ENCODE results near the gene CRYAB. TPM values are rescaled to one million over a fixed set of nuclear protein-coding genes. Genes with fewer than 3 reads are reported as not detected.

CRYAB gene
- total and polyA plus RNA-seq, 8 donors, result 26.7 to 89.2 (median 34.8) TPM

DNA sequence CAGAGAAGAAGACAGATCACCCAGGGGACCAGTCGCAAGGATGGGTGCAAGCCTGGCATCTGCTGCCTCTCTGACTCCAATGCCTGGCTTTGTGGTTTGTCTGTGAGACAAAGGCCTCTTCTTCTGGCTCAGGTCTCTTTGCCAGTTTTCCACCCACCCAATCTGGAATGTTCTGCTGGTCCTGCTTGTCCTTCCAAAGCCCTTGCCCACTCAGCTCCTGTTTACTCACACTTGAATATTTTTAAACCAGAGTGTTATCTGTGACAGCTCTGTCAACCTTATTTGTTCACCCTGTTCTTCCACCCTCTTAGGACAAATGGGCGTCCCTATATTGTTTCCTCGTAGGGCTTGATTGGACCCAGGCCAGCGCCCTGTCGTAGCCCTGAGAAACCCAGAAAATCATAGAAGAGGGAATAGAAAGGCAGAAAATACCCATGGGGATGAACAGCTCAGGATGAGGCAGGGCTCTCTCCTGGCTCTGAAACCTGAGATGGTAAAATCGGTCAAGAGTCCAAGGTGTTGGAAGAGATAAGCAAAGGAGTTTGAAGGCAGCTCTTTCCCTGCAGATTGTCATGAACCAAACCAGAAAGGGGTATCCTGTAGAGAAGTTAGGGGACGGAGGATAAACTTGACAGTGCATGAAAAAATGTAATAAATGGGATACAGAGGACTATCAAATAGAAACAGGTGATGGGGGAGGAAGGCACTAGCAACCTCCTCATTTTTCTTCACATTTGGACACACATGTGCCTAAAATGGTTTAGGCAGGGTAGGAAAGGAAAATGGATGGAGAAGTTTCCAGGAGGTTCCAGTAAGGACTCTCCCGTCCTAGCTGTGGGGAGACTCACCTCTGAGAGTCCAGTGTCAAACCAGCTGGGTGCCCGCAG, 651 bp downstream of the CRYAB start:
- TF ChIP-seq, protein P1, sequence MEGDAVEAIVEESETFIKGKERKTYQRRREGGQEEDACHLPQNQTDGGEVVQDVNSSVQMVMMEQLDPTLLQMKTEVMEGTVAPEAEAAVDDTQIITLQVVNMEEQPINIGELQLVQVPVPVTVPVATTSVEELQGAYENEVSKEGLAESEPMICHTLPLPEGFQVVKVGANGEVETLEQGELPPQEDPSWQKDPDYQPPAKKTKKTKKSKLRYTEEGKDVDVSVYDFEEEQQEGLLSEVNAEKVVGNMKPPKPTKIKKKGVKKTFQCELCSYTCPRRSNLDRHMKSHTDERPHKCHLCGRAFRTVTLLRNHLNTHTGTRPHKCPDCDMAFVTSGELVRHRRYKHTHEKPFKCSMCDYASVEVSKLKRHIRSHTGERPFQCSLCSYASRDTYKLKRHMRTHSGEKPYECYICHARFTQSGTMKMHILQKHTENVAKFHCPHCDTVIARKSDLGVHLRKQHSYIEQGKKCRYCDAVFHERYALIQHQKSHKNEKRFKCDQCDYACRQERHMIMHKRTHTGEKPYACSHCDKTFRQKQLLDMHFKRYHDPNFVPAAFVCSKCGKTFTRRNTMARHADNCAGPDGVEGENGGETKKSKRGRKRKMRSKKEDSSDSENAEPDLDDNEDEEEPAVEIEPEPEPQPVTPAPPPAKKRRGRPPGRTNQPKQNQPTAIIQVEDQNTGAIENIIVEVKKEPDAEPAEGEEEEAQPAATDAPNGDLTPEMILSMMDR (IDR thresholded peaks at IDR 0.05), result no peak
- peak overlapping the region in 1 of 2 donors; percentile 35 for H3K4me3 ChIP-seq
- peaks cover 0 to 44% of the 10 kb centered on the region in 2 donors for H3K27me3 ChIP-seq
- H3K27ac ChIP-seq, result peak overlapping the region; percentile 48 to 85
- DNase-seq, result no peak
- intact Hi-C loops (cut with DNase I), result no loop called here
- ATAC-seq, result peak; percentile 6
- no peaks in the 10 kb centered on the region for H3K9me3 ChIP-seq
- no peaks in the 10 kb centered on the region for H3K36me3 ChIP-seq
- H3K4me1 ChIP-seq, result no peaks in the 10 kb centered on the region

DNA sequence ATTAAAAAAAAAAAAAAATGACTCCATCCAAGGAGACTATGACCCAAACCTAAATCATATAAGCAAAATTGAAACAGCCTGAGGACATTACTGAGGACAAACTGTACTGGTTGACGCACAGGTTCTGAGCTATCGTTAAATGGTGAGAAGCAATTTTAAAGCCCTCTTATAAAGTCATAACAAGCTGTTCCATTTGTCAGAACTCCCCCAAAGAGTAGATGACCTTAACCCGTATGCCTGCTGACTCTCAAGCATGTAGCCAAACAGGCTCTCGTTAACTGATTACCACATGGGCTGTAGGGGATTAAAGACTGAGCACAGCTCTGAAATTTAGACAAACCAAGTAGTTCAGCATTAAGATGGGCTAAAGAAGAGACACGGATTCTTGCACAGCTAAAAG, 2.2 kb downstream of the CRYAB start:
- intact Hi-C loops (cut with DNase I), result no loop called here
- Histone ChIP-seq H3K4me1 (no peaks in the 10 kb centered on the region), H3K27ac (no peak overlapping the region), H3K9me3 (peaks cover 0 to 2% of the 10 kb centered on the region in 2 donors), H3K27me3 (peaks cover 0 to 42% of the 10 kb centered on the region in 2 donors), H3K4me3 (no peak overlapping the region), H3K36me3 (no peaks in the 10 kb centered on the region)
- DNase-seq, result no peak
- TF ChIP-seq, protein P1 (IDR thresholded peaks at IDR 0.05), result no peak
- ATAC-seq, result no peak

DNA sequence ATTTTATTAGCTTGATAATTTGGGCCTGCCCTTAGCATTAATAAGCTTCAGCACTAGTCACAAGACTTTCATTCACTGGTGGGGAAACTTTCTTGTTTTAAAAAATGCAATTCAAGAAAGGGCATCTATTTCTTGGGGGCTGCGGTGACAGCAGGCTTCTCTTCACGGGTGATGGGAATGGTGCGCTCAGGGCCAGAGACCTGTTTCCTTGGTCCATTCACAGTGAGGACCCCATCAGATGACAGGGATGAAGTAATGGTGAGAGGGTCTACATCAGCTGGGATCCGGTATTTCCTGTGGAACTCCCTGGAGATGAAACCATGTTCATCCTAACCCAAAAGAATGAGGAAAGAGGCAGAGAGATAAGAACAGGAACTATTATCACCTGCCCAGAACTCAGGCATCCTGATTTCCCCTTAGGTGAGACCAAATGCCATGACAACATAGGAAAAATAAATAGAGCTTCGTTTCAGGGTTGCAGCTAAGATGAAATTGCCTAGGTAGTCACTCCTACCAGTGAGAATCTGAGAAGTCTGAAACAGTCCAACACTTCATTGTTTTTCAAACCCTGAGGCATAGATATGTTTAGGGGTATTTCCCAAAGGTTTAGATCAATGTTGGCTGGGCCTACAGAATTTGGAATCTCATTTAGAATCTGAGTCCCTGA, 2.8 kb downstream of the CRYAB start:
- no peak overlapping the region for H3K27ac ChIP-seq

DNA sequence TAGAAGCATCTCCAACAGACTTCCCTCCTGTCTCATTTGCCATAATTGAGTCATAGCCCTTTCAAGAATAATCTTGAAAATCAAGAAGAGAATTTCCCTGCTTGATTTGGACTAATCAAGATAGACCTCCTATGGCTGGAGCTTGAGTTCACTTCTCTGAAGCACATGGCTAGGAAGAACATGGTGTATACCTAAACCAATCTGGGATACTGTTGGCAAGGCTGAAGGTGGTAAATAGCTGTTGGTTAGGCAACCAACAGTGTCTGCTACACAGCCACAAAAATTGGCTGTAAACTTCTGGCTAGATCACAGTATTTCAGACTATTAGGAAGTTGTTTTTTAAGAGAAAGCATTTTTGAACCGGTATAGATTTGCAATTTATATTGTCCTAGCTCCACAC, 4.9 kb downstream of the CRYAB start:
- H3K36me3 ChIP-seq, result no peaks in the 10 kb centered on the region
- H3K4me1 ChIP-seq, result no peaks in the 10 kb centered on the region
- peaks cover 0 to 15% of the 10 kb centered on the region in 2 donors for H3K27me3 ChIP-seq
- H3K27ac ChIP-seq, result no peak overlapping the region
- TF ChIP-seq, protein P1 (IDR thresholded peaks at IDR 0.05), result no peak
- ATAC-seq, result no peak
- no peak overlapping the region for H3K4me3 ChIP-seq
- peaks cover 0 to 2% of the 10 kb centered on the region in 2 donors for H3K9me3 ChIP-seq
- intact Hi-C loops (cut with DNase I), result no loop called here
- no peak for DNase-seq

More for the DNA sequence above, 2.8 kb downstream of the CRYAB start:
- H3K4me3 ChIP-seq, result no peak overlapping the region
- no peaks in the 10 kb centered on the region for H3K36me3 ChIP-seq
- no peaks in the 10 kb centered on the region for H3K4me1 ChIP-seq
- no peak for DNase-seq
- TF ChIP-seq, protein P1 (IDR thresholded peaks at IDR 0.05), result no peak
- peaks cover 0 to 36% of the 10 kb centered on the region in 2 donors for H3K27me3 ChIP-seq
- H3K9me3 ChIP-seq, result peaks cover 0 to 2% of the 10 kb centered on the region in 2 donors
- intact Hi-C loops (cut with DNase I), result no loop called here
- no peak for ATAC-seq

DNA sequence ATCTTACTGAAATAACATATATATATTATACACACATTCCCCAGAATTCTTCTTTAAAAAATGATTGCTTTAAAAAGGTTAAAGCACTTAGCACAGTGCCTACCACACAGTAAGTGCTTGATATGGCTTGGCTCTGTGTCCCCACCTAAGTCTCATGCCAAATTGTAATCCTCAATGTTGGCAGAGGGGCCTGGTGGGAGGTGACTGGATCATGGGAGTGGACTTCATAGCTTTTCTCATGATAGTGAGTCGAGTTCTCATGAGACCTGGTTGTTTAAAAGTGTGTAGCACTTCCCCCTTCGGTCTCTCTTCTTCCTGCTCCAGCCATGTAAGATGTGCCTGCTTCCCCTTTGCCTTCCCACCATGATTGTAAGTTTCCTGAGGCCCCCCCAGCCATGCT, 6.2 kb downstream of the CRYAB start:
- intact Hi-C loops (cut with DNase I), result no loop called here
- H3K9me3 ChIP-seq, result peaks cover 0 to 2% of the 10 kb centered on the region in 2 donors
- DNase-seq, result no peak
- peaks cover 0 to 5% of the 10 kb centered on the region in 2 donors for H3K27me3 ChIP-seq
- H3K4me1 ChIP-seq, result no peaks in the 10 kb centered on the region
- TF ChIP-seq, protein P1 (IDR thresholded peaks at IDR 0.05), result no peak
- ATAC-seq, result no peak
- no peaks in the 10 kb centered on the region for H3K36me3 ChIP-seq
- H3K27ac ChIP-seq, result no peak overlapping the region
- no peak overlapping the region for H3K4me3 ChIP-seq
